AG09319 (cell line): ENCODE results near the gene SORCS3.

Experiments used
- DNase-seq: peaks from one replicate; pipeline ENCODE4 v3.0.0-alpha.2; 2010; ENCODE audit warnings: low read depth; ENCODE audit errors: extremely low read depth
- CTCF ChIP-seq: IDR thresholded peaks from 2 replicates; pipeline ENCODE4 v1.5.1; 2011; ENCODE audit warnings: low read depth, mild to moderate bottlenecking, inconsistent platforms, low read length, moderate library complexity

The SORCS3 gene

GRCh38 chr10:104777086-104777799 lies 136.2 kb downstream of the SORCS3 start:
- no peak for DNase-seq

GRCh38 chr10:104778371-104778770 lies 137.3 kb downstream of the SORCS3 start:
- DNase-seq, result no peak
- TF ChIP-seq CTCF, result no peak

More at GRCh38 chr10:104777086-104777799, 136.2 kb downstream of the SORCS3 start:
- no peak for TF ChIP-seq CTCF

- DNase-seq, result no peak
- TF ChIP-seq CTCF, result no peak
Observed at GRCh38 chr10:104779701-104780100, 138.6 kb downstream of the SORCS3 start.

GRCh38 chr10:104780165-104780564 lies 139.1 kb downstream of the SORCS3 start:
- no peak for TF ChIP-seq CTCF
- no peak for DNase-seq

GRCh38 chr10:104780946-104781595 lies 140.0 kb downstream of the SORCS3 start:
- TF ChIP-seq CTCF, result no peak
- no peak for DNase-seq

GRCh38 chr10:104784452-104784851 lies 143.4 kb downstream of the SORCS3 start:
- TF ChIP-seq CTCF, result no peak
- DNase-seq, result no peak

- no peak for DNase-seq
- TF ChIP-seq CTCF, result no peak
Observed at GRCh38 chr10:104791471-104791870, 150.4 kb downstream of the SORCS3 start.
